Subcutaneous abdominal adipose tissue (tissue), 5 donors: ENCODE results near the gene TMEM187.
"Not testable (repeated sequence)": the region's sequence is repeated elsewhere in the genome, so short reads cannot be mapped to it uniquely, and the experiment has no call there.

ENCODE experiments used
- H3K27ac ChIP-seq: one replicate; pipeline ENCODE4 v1.7.0; 2013; ENCODE audit warnings: low read depth, mild to moderate bottlenecking, inconsistent platforms, low read length, moderate library complexity
- H3K27me3 ChIP-seq, 5 donors: one replicate each; pipeline ENCODE4 v1.7.0; 2013; ENCODE audit warnings: low read length in 5 of 5, inconsistent platforms in 1 of 5; ENCODE audit not compliant: control insufficient read depth in 5 of 5, insufficient read depth in 4 of 5
- H3K36me3 ChIP-seq, 5 donors: one replicate each; pipeline ENCODE4 v1.7.0; 2013; ENCODE audit warnings: low read length in 5 of 5; ENCODE audit not compliant: control insufficient read depth in 5 of 5, insufficient read depth in 5 of 5
- H3K4me1 ChIP-seq, 5 donors: one replicate each; pipeline ENCODE4 v1.7.0; 2013; ENCODE audit warnings: low read length in 5 of 5, mild to moderate bottlenecking in 3 of 5, moderate library complexity in 1 of 5; ENCODE audit not compliant: control insufficient read depth in 5 of 5, insufficient read depth in 5 of 5
- H3K4me3 ChIP-seq, 5 donors: one replicate each; pipeline ENCODE4 v1.7.0; 2013; ENCODE audit warnings: low read length in 5 of 5, low read depth in 1 of 5
- H3K9ac ChIP-seq, 5 donors: one replicate each; pipeline ENCODE4 v1.7.0; 2013; ENCODE audit warnings: low read length in 5 of 5, mild to moderate bottlenecking in 4 of 5, moderate library complexity in 3 of 5
- H3K9me3 ChIP-seq, 5 donors: one replicate each; pipeline ENCODE4 v1.7.0; 2013; ENCODE audit warnings: low read length in 5 of 5; ENCODE audit not compliant: control insufficient read depth in 5 of 5
- donor health status: healthy.
- donor health status: healthy.
- donor health status: healthy.
- donor health status: healthy.
- donor health status: healthy.

Gene TMEM187

GRCh38 chrX:153993079-153993478 is 20.5 kb downstream of the TMEM187 start:
- no peak overlapping the region for H3K4me3 ChIP-seq
- no peaks in the 10 kb centered on the region for H3K4me1 ChIP-seq
- H3K36me3 ChIP-seq, result no peaks in the 10 kb centered on the region
- no peak overlapping the region for H3K9ac ChIP-seq
- H3K27me3 ChIP-seq, result peaks cover 0 to 9% (median 4%) of the 10 kb centered on the region in 5 donors
- peaks cover 0 to 3% (median 0%) of the 10 kb centered on the region in 5 donors for H3K9me3 ChIP-seq
- H3K27ac ChIP-seq, result no peak overlapping the region

DNA sequence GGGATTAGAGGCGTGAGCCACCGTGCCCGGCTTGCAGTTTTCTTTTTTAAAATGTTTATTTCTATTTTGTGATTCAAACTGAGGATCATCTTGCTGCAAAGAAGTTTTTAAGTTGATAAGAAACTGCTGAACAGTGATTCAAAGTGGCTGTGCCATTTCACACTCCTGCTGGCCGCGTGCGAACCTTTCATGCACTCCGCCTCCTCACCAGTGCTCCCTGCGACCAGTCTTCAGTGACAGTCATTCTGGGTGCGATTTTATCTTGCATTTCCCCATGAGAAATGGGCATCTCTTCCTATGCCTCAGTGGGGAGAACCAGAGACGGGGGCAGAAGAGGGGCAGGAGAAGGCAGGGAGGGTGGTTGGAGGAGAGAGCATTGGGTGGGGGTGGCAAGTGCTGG is 21.4 kb downstream of the TMEM187 start:
- Histone ChIP-seq H3K27ac (no peak overlapping the region), H3K4me3 (no peak overlapping the region), H3K4me1 (no peaks in the 10 kb centered on the region), H3K36me3 (no peaks in the 10 kb centered on the region), H3K27me3 (peaks cover 0 to 9% (median 4%) of the 10 kb centered on the region in 5 donors), H3K9me3 (peaks cover 0 to 3% (median 0%) of the 10 kb centered on the region in 5 donors), H3K9ac (no peak overlapping the region)

DNA sequence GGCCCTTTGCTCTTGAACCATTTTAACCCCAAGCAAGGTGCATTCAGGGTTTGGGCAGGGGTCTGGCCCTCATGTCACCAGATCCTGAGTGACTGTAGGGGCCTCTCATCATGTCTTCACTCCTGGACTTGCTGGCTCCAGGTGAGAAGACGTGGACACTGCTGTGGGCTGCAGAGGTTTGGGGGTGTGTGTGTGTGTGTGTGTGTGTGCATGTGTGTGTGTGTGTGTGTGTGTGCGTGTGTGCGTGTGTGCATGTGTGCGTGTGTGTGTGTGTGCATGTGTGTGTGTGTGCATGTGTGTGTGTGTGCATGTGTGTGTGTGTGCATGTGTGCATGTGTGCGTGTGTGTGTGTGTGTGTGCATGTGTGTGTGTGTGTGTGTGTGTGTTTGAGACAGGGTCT is 21.8 kb downstream of the TMEM187 start:
- H3K4me1 ChIP-seq, H3K4me3 ChIP-seq, H3K36me3 ChIP-seq, H3K9ac ChIP-seq, H3K9me3 ChIP-seq, H3K27ac ChIP-seq, H3K27me3 ChIP-seq: not testable (repeated sequence)

GRCh38 chrX:153995504-153995903 is 22.9 kb downstream of the TMEM187 start:
- Histone ChIP-seq H3K27me3 (peaks cover 0 to 7% (median 6%) of the 10 kb centered on the region in 5 donors), H3K27ac (no peak overlapping the region), H3K4me3 (no peak overlapping the region), H3K4me1 (peaks cover 0 to 10% (median 3%) of the 10 kb centered on the region in 5 donors), H3K9ac (no peak overlapping the region), H3K9me3 (no peaks in the 10 kb centered on the region), H3K36me3 (no peaks in the 10 kb centered on the region)

DNA sequence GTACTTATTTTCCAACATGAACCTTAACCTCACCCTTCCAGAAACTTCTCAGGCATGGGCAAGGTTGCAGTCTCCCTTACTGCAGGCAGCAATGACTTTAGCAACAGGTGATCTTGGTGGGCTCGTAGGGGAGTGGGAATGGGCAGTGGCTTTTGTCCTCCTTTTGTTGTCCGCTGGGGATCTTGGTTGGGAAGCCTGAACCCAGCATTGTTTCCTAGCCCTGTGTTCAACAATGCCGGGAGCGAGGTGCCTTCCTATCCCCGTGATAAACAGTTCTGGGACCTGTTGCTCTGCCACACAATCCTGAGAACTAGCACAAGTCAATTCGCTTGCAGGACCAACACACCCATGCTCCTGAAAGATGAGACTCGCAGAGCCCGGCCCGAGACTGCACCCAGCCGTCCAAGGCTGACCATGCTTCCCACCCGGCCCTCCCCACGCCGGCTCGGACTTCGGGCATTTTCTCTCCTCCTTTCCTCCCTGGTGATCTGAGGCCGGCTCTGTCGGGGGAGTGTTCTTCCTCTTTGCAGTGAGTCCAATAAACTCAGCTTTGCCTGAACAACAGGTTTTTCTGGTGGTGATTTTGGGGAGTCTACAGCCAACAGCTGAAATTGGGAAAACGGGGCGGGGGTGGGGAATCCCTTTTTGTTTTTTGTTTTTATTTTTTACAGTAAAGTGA is 26.9 kb downstream of the TMEM187 start:
- H3K9me3 ChIP-seq, result no peaks in the 10 kb centered on the region
- H3K4me3 ChIP-seq, result no peak overlapping the region
- peaks cover 0 to 6% (median 0%) of the 10 kb centered on the region in 5 donors for H3K27me3 ChIP-seq
- H3K4me1 ChIP-seq, result peaks cover 0 to 24% (median 10%) of the 10 kb centered on the region in 5 donors
- H3K27ac ChIP-seq, result no peak overlapping the region
- H3K36me3 ChIP-seq, result no peaks in the 10 kb centered on the region
- H3K9ac ChIP-seq, result no peak overlapping the region

DNA sequence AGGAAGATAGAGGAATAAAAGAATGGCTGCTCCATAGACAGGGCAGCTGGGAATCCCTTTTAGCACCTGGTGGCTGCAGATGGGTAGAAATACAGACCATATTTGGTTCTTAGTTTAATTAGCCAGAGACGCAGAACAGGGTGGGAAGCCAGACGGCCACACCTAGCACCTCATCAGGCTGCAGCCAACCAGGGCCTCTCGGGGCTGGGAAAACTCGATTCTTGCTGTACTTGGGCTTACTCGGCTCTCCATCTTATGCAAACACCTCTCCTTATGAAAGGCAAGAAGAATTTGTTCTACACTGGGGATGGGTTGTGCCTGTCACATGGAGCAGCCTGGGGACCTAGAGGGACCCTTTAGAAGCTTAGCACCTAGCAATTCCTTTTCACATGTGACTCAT is 27.5 kb downstream of the TMEM187 start:
- Histone ChIP-seq H3K9me3 (no peaks in the 10 kb centered on the region), H3K4me3 (peak overlapping the region in 1 of 5 donors; percentile 25), H3K27me3 (peaks cover 0 to 6% (median 0%) of the 10 kb centered on the region in 5 donors)

GRCh38 chrX:154002215-154002719 is 29.7 kb downstream of the TMEM187 start:
- peak overlapping the region in 1 of 5 donors; percentile 27 for H3K4me3 ChIP-seq

More for the DNA sequence above, 27.5 kb downstream of the TMEM187 start:
- Histone ChIP-seq H3K36me3 (no peaks in the 10 kb centered on the region), H3K4me1 (peaks cover 0 to 24% (median 10%) of the 10 kb centered on the region in 5 donors), H3K27ac (no peak overlapping the region), H3K9ac (no peak overlapping the region)

GRCh38 chrX:154004315-154004714 is 31.8 kb downstream of the TMEM187 start:
- Histone ChIP-seq H3K9ac (no peak overlapping the region), H3K36me3 (peaks cover 0 to 2% (median 0%) of the 10 kb centered on the region in 5 donors), H3K9me3 (no peaks in the 10 kb centered on the region), H3K4me1 (peaks cover 0 to 23% (median 10%) of the 10 kb centered on the region in 5 donors), H3K27ac (no peak overlapping the region), H3K27me3 (peaks cover 0 to 14% (median 6%) of the 10 kb centered on the region in 5 donors), H3K4me3 (no peak overlapping the region)

More at GRCh38 chrX:154002215-154002719, 29.7 kb downstream of the TMEM187 start:
- Histone ChIP-seq H3K9ac (no peak overlapping the region), H3K4me1 (peaks cover 0 to 24% (median 10%) of the 10 kb centered on the region in 5 donors), H3K36me3 (peaks cover 0 to 2% (median 0%) of the 10 kb centered on the region in 5 donors), H3K27ac (peak overlapping the region; percentile 37), H3K27me3 (peaks cover 0 to 11% (median 6%) of the 10 kb centered on the region in 5 donors), H3K9me3 (no peaks in the 10 kb centered on the region)

DNA sequence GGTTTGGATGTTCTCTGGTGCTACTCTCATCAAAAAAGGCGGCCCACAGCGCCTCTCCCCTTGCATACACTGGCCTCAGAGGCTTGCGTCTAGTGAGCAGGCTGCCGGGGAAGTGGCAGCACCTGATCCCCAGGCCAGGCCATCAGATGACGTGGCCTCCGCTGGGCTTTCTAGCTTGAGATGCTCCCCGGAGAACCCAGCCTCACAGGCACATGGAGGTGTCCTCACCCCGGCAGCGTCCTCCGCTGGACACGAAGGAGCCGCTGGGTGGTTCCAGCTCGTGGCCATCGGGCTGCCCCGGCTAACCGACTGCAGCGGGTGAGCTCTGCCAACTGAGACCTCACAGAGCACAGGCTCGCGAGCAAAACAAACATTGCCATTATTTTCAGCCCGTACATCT is 34.4 kb downstream of the TMEM187 start:
- H3K36me3 ChIP-seq, result peaks cover 0 to 14% (median 0%) of the 10 kb centered on the region in 5 donors
- H3K9me3 ChIP-seq, result no peaks in the 10 kb centered on the region
- H3K27ac ChIP-seq, result no peak overlapping the region
- peaks cover 0 to 14% (median 4%) of the 10 kb centered on the region in 5 donors for H3K27me3 ChIP-seq
- peaks cover 0 to 17% (median 6%) of the 10 kb centered on the region in 5 donors for H3K4me1 ChIP-seq
- H3K9ac ChIP-seq, result no peak overlapping the region
- H3K4me3 ChIP-seq, result no peak overlapping the region

DNA sequence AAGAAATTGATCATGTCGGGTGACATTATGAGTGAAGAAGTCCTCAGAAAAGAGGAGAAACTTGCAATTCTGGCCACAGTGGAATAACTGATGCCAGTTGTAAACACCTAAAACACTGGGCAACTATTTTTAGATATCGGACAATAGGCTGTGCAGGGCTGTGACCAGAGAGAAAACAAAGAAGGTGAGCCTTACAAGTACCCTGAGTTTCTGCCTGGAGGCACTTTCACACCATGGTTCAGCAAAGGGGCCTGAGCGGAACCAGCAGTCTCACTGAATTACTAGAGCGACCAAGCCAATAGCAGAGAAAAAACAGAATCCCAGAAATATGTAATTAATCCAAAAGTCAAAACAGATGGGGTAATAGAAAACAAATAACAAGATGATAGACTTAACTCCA is 36.0 kb downstream of the TMEM187 start:
- Histone ChIP-seq H3K36me3 (peaks cover 0 to 20% (median 0%) of the 10 kb centered on the region in 5 donors), H3K4me3 (no peak overlapping the region), H3K27me3 (peaks cover 0 to 14% (median 7%) of the 10 kb centered on the region in 5 donors), H3K4me1 (peaks cover 0 to 11% (median 0%) of the 10 kb centered on the region in 5 donors), H3K9ac (no peak overlapping the region), H3K9me3 (no peaks in the 10 kb centered on the region), H3K27ac (no peak overlapping the region)
